HCT116 (cell line): ENCODE data around the gene TMEM244. TPM values are rescaled to one million over a fixed set of nuclear protein-coding genes. Genes with fewer than 3 reads are reported as not detected.
A peak's percentile ranks its signal among the peaks of the same experiment; 100 is the strongest.

ENCODE experiments used
- ATAC-seq: fragments of 200-7000 bp; cut with Tn5 transposase; 2 replicates; pipeline ENCODE4 v1.9.1; 2020; ENCODE audit warnings: mild to moderate bottlenecking, moderate library complexity
- BruUV-seq: library from RNA; stranded (reverse); fragments of 400-500 nt; replicated peaks from 2 replicates; lab custom pipeline; 2021; lab: Mats Ljungman, UMichigan
- CTCF ChIA-PET: fragments of 300-600 bp; sonication (Branson Sonifier 250); formaldehyde crosslinking; loops from one replicate; lab custom pipeline; 2021; ENCODE audit warnings: antibody characterized with exemption; lab: Charles Lee
- POLR2A ChIA-PET: fragments of 300-600, 350-600 bp; sonication (Branson Sonifier 250); formaldehyde crosslinking; loops from one replicate; lab custom pipeline; 2021; ENCODE audit warnings: antibody characterized with exemption; lab: Charles Lee
- RAD21 ChIA-PET, 2 experiments: fragments of 300-600 bp; sonication (Branson Sonifier 250); formaldehyde crosslinking; loops; one replicate each; lab custom pipeline; 2023; ENCODE audit warnings: low total read pairs in 2 of 2; ENCODE audit not compliant: uncharacterized antibody in 2 of 2, unreplicated experiment in 2 of 2, low non-redundant PET in 1 of 2; lab: Charles Lee
- DNase-seq: peaks from one replicate; pipeline ENCODE4 v3.0.0-alpha.2; 2010; ENCODE audit warnings: low read depth, low spot score
- H2AFZ ChIP-seq: fragments of 200-600 bp; shearing (Covaris generic), sonication (generic); 2 replicates; pipeline ENCODE4 v1.6.1; 2017; ENCODE audit warnings: low read depth, mixed run types, mixed read lengths, antibody characterized with exemption, low read length; ENCODE audit not compliant: poor library complexity, severe bottlenecking
- H3K27ac ChIP-seq: 2 replicates; pipeline ENCODE4 v1.5.1; 2012; ENCODE audit warnings: low read depth, low read length
- H3K27me3 ChIP-seq: fragments of 200-600 bp; sonication (generic); 2 replicates; pipeline ENCODE4 v1.6.1; 2016; ENCODE audit warnings: mixed run types, low read length, mixed read lengths; ENCODE audit not compliant: insufficient read depth
- H3K36me3 ChIP-seq, 2 experiments: fragments of 200-500 bp in 1 of 2; fragments of 200-600 bp in 1 of 2; sonication (Bioruptor generic) in 1 of 2; sonication (generic) in 1 of 2; 2 replicates each; pipeline versions ENCODE4 v1.5.1 to v1.6.1; 2014 to 2016; ENCODE audit warnings: low read length in 2 of 2, inconsistent platforms in 1 of 2, mixed read lengths in 1 of 2, mixed run types in 1 of 2; ENCODE audit not compliant: insufficient read depth in 2 of 2, control insufficient read depth in 1 of 2
- H3K4me1 ChIP-seq, 2 experiments: fragments of 200-600 bp in 1 of 2; sonication (generic) in 1 of 2; 2 replicates each; pipeline versions ENCODE4 v1.5.1 to v1.6.1; 2012 to 2017; ENCODE audit warnings: low read length in 2 of 2, inconsistent platforms in 1 of 2, mild to moderate bottlenecking in 1 of 2, mixed read lengths in 1 of 2, mixed run types in 1 of 2, moderate library complexity in 1 of 2; ENCODE audit not compliant: insufficient read depth in 2 of 2, control insufficient read depth in 1 of 2
- H3K4me2 ChIP-seq: fragments of 200-600 bp; sonication (generic); 2 replicates; pipeline ENCODE4 v1.6.1; 2017; ENCODE audit warnings: mixed run types, low read length, mixed read lengths
- H3K4me3 ChIP-seq, 2 experiments: fragments of 200-600 bp in 1 of 2; sonication (generic) in 1 of 2; replicated peaks in 1 of 2; 2 replicates each; pipeline ENCODE4 v1.5.1; 2011 to 2016; ENCODE audit warnings: low read length in 2 of 2, control low read depth in 1 of 2, low read depth in 1 of 2, mild to moderate bottlenecking in 1 of 2, mixed read lengths in 1 of 2, mixed run types in 1 of 2
- H3K79me2 ChIP-seq: fragments of 200-600 bp; sonication (generic); 2 replicates; pipeline ENCODE4 v1.6.1; 2017; ENCODE audit warnings: mild to moderate bottlenecking, mixed run types, low read length, moderate library complexity, mixed read lengths; ENCODE audit not compliant: insufficient read depth
- H3K9ac ChIP-seq: fragments of 200-600 bp; sonication (generic); 2 replicates; pipeline ENCODE4 v1.6.1; 2016; ENCODE audit warnings: low read length, mixed read lengths
- H3K9me2 ChIP-seq: fragments of 200-600 bp; sonication (generic), shearing (Covaris generic); 2 replicates; pipeline ENCODE4 v1.6.1; 2017; ENCODE audit warnings: mixed run types, mild to moderate bottlenecking, moderate library complexity; ENCODE audit not compliant: insufficient read depth
- H3K9me3 ChIP-seq, 2 experiments: fragments of 200-500 bp in 1 of 2; fragments of 200-600 bp in 1 of 2; sonication (Bioruptor generic) in 1 of 2; sonication (generic) in 1 of 2; 2 replicates each; pipeline ENCODE4 v1.6.1; 2014 to 2017; ENCODE audit warnings: low read length in 2 of 2, mixed read lengths in 2 of 2, inconsistent platforms in 1 of 2, low read depth in 1 of 2, mild to moderate bottlenecking in 1 of 2, mixed run types in 1 of 2, moderate library complexity in 1 of 2; ENCODE audit not compliant: control insufficient read depth in 1 of 2, insufficient read depth in 1 of 2
- H4K20me1 ChIP-seq: fragments of 200-600 bp; sonication (generic), shearing (Covaris generic); 2 replicates; pipeline ENCODE4 v1.6.1; 2017; ENCODE audit warnings: mixed run types, mild to moderate bottlenecking, moderate library complexity; ENCODE audit not compliant: insufficient read depth
- EZH2 ChIP-seq: fragments of 200-600 bp; sonication (generic); IDR thresholded peaks from 2 replicates; pipeline ENCODE4 v1.6.1; 2017; ENCODE audit warnings: antibody characterized with exemption, mixed run types
- FOSL1 ChIP-seq: IDR thresholded peaks from 2 replicates; pipeline ENCODE4 v1.6.1; 2012; ENCODE audit warnings: low read depth
- JUND ChIP-seq: IDR thresholded peaks from 2 replicates; pipeline ENCODE4 v1.6.1; 2012
- POLR2AphosphoS5 ChIP-seq: IDR thresholded peaks from 2 replicates; pipeline ENCODE4 v1.6.1; 2011; ENCODE audit warnings: mild to moderate bottlenecking, low read depth, low read length, moderate library complexity
- SP1 ChIP-seq: IDR thresholded peaks from 2 replicates; pipeline ENCODE4 v1.6.1; 2012; ENCODE audit warnings: low read depth
- TCF7L2 ChIP-seq: IDR thresholded peaks from 2 replicates; pipeline ENCODE4 v1.7.0; 2011; ENCODE audit warnings: borderline replicate concordance, inconsistent platforms; ENCODE audit not compliant: insufficient read depth, insufficient read length; ENCODE audit errors: extremely low read depth
- intact Hi-C: fragments of 100-400 bp; cut with micrococcal nuclease; formaldehyde crosslinking; loops from 2 replicates; pipeline ENCODE4 v1.10.0; 2022
- total RNA-seq: library from RNA; stranded (reverse); gene quantifications from one replicate; pipeline ENCODE4 v1.2.1, GENCODE V29; 2021; ENCODE audit not compliant: unreplicated experiment
- TF ChIP-seq, protein P1 (sequence below), 3 experiments: fragments of 200-600 bp in 1 of 3; sonication (generic) in 1 of 3; IDR thresholded peaks in 2 of 3; conservative IDR thresholded peaks in 1 of 3; 2 replicates each; pipeline ENCODE4 v1.5.1; 2012 to 2017; ENCODE audit warnings: low read depth in 2 of 3, low read length in 2 of 3, antibody characterized with exemption in 1 of 3, borderline replicate concordance in 1 of 3, control low read depth in 1 of 3, mild to moderate bottlenecking in 1 of 3, mixed read lengths in 1 of 3, mixed run types in 1 of 3, moderate library complexity in 1 of 3; ENCODE audit not compliant: insufficient read depth in 1 of 3
- TF ChIP-seq, protein P2 (sequence below): IDR thresholded peaks from 2 replicates; pipeline ENCODE4 v1.6.1; 2012
- TF ChIP-seq, protein P3 (sequence below): IDR thresholded peaks from 2 replicates; pipeline ENCODE4 v1.6.1; 2012; ENCODE audit warnings: low read depth
- TF ChIP-seq, protein P4 (sequence below): IDR thresholded peaks from 2 replicates; pipeline ENCODE4 v1.6.1; 2011; ENCODE audit warnings: mild to moderate bottlenecking, low read length, moderate library complexity; ENCODE audit not compliant: insufficient replicate concordance; ENCODE audit errors: extremely low read depth

The TMEM244 gene
- total RNA-seq, 1 experiment from 2014 or later: not detected

DNA sequence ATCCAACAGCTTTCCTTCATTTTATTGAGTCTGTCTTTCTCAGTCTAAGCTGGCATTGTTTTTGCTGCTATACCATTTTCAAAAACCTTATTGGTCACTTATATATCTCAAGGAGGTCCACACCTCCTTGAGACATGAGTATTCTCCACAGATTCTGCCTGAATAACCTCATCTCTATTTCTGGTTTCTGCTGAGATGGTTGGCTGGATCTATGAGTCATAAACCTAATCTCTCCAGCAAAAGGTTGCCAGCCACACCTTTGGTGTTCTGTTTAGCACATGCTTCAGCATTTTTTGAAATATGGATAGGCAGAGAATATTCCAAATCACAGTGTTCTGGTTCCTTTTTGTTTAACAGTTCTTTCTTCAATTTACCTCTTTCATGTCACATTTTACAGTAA lies 40.8 kb upstream of the TMEM244 start:
- Histone ChIP-seq H3K27ac (no peak overlapping the region), H3K4me3 (no peak overlapping the region), H3K9me2 (no peaks in the 10 kb centered on the region), H3K9ac (no peak overlapping the region), H3K79me2 (no peaks in the 10 kb centered on the region), H2AFZ (peak overlapping the region; percentile 76), H4K20me1 (no peaks in the 10 kb centered on the region), H3K4me1 (peaks cover 5 to 17% of the 10 kb centered on the region in 2 experiments; a peak in 3 of 4 replicates), H3K9me3 (no peaks in the 10 kb centered on the region), H3K36me3 (no peaks in the 10 kb centered on the region), H3K4me2 (peak overlapping the region; percentile 27), H3K27me3 (no peaks in the 10 kb centered on the region)
- intact Hi-C loops: no loop called here
- TF ChIP-seq, protein P1, sequence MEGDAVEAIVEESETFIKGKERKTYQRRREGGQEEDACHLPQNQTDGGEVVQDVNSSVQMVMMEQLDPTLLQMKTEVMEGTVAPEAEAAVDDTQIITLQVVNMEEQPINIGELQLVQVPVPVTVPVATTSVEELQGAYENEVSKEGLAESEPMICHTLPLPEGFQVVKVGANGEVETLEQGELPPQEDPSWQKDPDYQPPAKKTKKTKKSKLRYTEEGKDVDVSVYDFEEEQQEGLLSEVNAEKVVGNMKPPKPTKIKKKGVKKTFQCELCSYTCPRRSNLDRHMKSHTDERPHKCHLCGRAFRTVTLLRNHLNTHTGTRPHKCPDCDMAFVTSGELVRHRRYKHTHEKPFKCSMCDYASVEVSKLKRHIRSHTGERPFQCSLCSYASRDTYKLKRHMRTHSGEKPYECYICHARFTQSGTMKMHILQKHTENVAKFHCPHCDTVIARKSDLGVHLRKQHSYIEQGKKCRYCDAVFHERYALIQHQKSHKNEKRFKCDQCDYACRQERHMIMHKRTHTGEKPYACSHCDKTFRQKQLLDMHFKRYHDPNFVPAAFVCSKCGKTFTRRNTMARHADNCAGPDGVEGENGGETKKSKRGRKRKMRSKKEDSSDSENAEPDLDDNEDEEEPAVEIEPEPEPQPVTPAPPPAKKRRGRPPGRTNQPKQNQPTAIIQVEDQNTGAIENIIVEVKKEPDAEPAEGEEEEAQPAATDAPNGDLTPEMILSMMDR (IDR thresholded peaks at IDR 0.05 in 2 of 3, conservative IDR thresholded peaks at IDR 0.05 in 1 of 3; ENCODE audit: borderline replicate concordance in 1 of 3, insufficient read depth in 1 of 3, low read depth in 2 of 3, low read length in 2 of 3): no peak
- peak; percentile 42; the same call in 1 of the 2 replicates for TF ChIP-seq JUND
- TF ChIP-seq FOSL1: peak; percentile 48
- TF ChIP-seq, protein P2, sequence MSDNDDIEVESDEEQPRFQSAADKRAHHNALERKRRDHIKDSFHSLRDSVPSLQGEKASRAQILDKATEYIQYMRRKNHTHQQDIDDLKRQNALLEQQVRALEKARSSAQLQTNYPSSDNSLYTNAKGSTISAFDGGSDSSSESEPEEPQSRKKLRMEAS: peak; percentile 75
- no peak for TF ChIP-seq TCF7L2
- TF ChIP-seq SP1: no peak
- TF ChIP-seq POLR2AphosphoS5: no peak
- TF ChIP-seq, protein P3, sequence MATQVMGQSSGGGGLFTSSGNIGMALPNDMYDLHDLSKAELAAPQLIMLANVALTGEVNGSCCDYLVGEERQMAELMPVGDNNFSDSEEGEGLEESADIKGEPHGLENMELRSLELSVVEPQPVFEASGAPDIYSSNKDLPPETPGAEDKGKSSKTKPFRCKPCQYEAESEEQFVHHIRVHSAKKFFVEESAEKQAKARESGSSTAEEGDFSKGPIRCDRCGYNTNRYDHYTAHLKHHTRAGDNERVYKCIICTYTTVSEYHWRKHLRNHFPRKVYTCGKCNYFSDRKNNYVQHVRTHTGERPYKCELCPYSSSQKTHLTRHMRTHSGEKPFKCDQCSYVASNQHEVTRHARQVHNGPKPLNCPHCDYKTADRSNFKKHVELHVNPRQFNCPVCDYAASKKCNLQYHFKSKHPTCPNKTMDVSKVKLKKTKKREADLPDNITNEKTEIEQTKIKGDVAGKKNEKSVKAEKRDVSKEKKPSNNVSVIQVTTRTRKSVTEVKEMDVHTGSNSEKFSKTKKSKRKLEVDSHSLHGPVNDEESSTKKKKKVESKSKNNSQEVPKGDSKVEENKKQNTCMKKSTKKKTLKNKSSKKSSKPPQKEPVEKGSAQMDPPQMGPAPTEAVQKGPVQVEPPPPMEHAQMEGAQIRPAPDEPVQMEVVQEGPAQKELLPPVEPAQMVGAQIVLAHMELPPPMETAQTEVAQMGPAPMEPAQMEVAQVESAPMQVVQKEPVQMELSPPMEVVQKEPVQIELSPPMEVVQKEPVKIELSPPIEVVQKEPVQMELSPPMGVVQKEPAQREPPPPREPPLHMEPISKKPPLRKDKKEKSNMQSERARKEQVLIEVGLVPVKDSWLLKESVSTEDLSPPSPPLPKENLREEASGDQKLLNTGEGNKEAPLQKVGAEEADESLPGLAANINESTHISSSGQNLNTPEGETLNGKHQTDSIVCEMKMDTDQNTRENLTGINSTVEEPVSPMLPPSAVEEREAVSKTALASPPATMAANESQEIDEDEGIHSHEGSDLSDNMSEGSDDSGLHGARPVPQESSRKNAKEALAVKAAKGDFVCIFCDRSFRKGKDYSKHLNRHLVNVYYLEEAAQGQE: no peak
- TF ChIP-seq EZH2: no peak
- TF ChIP-seq, protein P4, sequence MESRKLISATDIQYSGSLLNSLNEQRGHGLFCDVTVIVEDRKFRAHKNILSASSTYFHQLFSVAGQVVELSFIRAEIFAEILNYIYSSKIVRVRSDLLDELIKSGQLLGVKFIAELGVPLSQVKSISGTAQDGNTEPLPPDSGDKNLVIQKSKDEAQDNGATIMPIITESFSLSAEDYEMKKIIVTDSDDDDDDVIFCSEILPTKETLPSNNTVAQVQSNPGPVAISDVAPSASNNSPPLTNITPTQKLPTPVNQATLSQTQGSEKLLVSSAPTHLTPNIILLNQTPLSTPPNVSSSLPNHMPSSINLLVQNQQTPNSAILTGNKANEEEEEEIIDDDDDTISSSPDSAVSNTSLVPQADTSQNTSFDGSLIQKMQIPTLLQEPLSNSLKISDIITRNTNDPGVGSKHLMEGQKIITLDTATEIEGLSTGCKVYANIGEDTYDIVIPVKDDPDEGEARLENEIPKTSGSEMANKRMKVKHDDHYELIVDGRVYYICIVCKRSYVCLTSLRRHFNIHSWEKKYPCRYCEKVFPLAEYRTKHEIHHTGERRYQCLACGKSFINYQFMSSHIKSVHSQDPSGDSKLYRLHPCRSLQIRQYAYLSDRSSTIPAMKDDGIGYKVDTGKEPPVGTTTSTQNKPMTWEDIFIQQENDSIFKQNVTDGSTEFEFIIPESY: no peak
- POLR2A ChIA-PET: no interaction called here
- CTCF ChIA-PET: interaction anchor here (2.0 kb wide), 1 partner anchor 127 kb away, joined by 5 read pairs; no protein-coding TSS in a partner anchor
- DNase-seq: no peak
- RAD21 ChIA-PET: no interaction called here
- no TSS peak for BruUV-seq
- ATAC-seq: peak; percentile 72; the same call in 1 of the 2 replicates
